Uterus (tissue), 2 donors: Measurements from ENCODE around the gene ZNF841.

ENCODE experiments used
- POLR2A ChIP-seq, 2 donors: fragments of 450-650 bp; IDR thresholded peaks; one replicate each; pipeline ENCODE4 v1.6.1; 2016; ENCODE audit warnings: antibody characterized with exemption in 2 of 2, mild to moderate bottlenecking in 1 of 2, moderate library complexity in 1 of 2
- TF ChIP-seq, protein P1 (sequence below), 4 experiments: fragments of 200-600 bp in 2 of 4; fragments of 450-650 bp in 2 of 4; sonication (generic) in 2 of 4; IDR thresholded peaks; one replicate each; pipeline ENCODE4 v1.5.1; 2016 to 2019; ENCODE audit warnings: antibody characterized with exemption in 4 of 4, mild to moderate bottlenecking in 2 of 4, moderate library complexity in 1 of 4

- TF ChIP-seq, protein P1, sequence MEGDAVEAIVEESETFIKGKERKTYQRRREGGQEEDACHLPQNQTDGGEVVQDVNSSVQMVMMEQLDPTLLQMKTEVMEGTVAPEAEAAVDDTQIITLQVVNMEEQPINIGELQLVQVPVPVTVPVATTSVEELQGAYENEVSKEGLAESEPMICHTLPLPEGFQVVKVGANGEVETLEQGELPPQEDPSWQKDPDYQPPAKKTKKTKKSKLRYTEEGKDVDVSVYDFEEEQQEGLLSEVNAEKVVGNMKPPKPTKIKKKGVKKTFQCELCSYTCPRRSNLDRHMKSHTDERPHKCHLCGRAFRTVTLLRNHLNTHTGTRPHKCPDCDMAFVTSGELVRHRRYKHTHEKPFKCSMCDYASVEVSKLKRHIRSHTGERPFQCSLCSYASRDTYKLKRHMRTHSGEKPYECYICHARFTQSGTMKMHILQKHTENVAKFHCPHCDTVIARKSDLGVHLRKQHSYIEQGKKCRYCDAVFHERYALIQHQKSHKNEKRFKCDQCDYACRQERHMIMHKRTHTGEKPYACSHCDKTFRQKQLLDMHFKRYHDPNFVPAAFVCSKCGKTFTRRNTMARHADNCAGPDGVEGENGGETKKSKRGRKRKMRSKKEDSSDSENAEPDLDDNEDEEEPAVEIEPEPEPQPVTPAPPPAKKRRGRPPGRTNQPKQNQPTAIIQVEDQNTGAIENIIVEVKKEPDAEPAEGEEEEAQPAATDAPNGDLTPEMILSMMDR (IDR thresholded peaks at IDR 0.05), result no peak
- no peak for TF ChIP-seq POLR2A (IDR thresholded peaks at IDR 0.05)
These were observed 25.1 kb downstream of the ZNF841 start for GRCh38 chr19:52070496-52070895.
